SHP77 (cell line): ENCODE results near the gene JPT2.

Experiments
- DNase-seq, 2 experiments: peaks; one replicate each; lab custom pipeline; 2025; lab: John Stamatoyannopoulos, UW

The JPT2 gene

GRCh38 chr16:1651974-1652312, 26.1 kb upstream of the JPT2 start:
- no peak for DNase-seq

- no peak for DNase-seq
Measured at GRCh38 chr16:1653023-1653422, 25.1 kb upstream of the JPT2 start.

GRCh38 chr16:1654505-1655268, 23.4 kb upstream of the JPT2 start:
- DNase-seq, result no peak

- no peak for DNase-seq
Measured at GRCh38 chr16:1655269-1655807, 22.7 kb upstream of the JPT2 start.

GRCh38 chr16:1655909-1656807, 21.9 kb upstream of the JPT2 start:
- no peak for DNase-seq

- no peak for DNase-seq
Measured at GRCh38 chr16:1656808-1657617, 21.1 kb upstream of the JPT2 start.

- DNase-seq, result no peak
Measured at GRCh38 chr16:1657841-1658240, 20.2 kb upstream of the JPT2 start.

GRCh38 chr16:1659031-1659430, 19.0 kb upstream of the JPT2 start:
- DNase-seq, result no peak

GRCh38 chr16:1661826-1662225, 16.3 kb upstream of the JPT2 start:
- DNase-seq, result no peak

- DNase-seq, result no peak
Measured at GRCh38 chr16:1662543-1662942, 15.5 kb upstream of the JPT2 start.

GRCh38 chr16:1665829-1666228, 12.2 kb upstream of the JPT2 start:
- no peak for DNase-seq

GRCh38 chr16:1666316-1666715, 11.8 kb upstream of the JPT2 start:
- no peak for DNase-seq

GRCh38 chr16:1667271-1667670, 10.8 kb upstream of the JPT2 start:
- no peak for DNase-seq

- no peak for DNase-seq
Measured at GRCh38 chr16:1667916-1668315, 10.2 kb upstream of the JPT2 start.

- DNase-seq, result no peak
Measured at GRCh38 chr16:1668612-1669319, 9.3 kb upstream of the JPT2 start.

- DNase-seq, result no peak
Measured at GRCh38 chr16:1669698-1670097, 8.4 kb upstream of the JPT2 start.

GRCh38 chr16:1670371-1670770, 7.7 kb upstream of the JPT2 start:
- no peak for DNase-seq

- DNase-seq, result no peak
Measured at GRCh38 chr16:1670866-1671265, 7.2 kb upstream of the JPT2 start.

GRCh38 chr16:1673424-1674151, 4.5 kb upstream of the JPT2 start:
- DNase-seq, result no peak

- DNase-seq, result no peak
Measured at GRCh38 chr16:1674306-1674705, 3.8 kb upstream of the JPT2 start.
